Hepatocyte (in vitro differentiated cells): Measurements from ENCODE around the gene TMEM255B.

Experiments
- EZH2 ChIP-seq: fragments of 200-600 bp; sonication (generic); IDR thresholded peaks from 2 replicates; pipeline ENCODE4 v1.6.1; 2016; ENCODE audit warnings: antibody characterized with exemption, mild to moderate bottlenecking, borderline replicate concordance
- TF ChIP-seq, protein P1 (sequence below): fragments of 200-600 bp; sonication (generic); IDR thresholded peaks from 2 replicates; pipeline ENCODE4 v1.5.1; 2016; ENCODE audit warnings: antibody characterized with exemption, mild to moderate bottlenecking; ENCODE audit not compliant: poor library complexity

DNA sequence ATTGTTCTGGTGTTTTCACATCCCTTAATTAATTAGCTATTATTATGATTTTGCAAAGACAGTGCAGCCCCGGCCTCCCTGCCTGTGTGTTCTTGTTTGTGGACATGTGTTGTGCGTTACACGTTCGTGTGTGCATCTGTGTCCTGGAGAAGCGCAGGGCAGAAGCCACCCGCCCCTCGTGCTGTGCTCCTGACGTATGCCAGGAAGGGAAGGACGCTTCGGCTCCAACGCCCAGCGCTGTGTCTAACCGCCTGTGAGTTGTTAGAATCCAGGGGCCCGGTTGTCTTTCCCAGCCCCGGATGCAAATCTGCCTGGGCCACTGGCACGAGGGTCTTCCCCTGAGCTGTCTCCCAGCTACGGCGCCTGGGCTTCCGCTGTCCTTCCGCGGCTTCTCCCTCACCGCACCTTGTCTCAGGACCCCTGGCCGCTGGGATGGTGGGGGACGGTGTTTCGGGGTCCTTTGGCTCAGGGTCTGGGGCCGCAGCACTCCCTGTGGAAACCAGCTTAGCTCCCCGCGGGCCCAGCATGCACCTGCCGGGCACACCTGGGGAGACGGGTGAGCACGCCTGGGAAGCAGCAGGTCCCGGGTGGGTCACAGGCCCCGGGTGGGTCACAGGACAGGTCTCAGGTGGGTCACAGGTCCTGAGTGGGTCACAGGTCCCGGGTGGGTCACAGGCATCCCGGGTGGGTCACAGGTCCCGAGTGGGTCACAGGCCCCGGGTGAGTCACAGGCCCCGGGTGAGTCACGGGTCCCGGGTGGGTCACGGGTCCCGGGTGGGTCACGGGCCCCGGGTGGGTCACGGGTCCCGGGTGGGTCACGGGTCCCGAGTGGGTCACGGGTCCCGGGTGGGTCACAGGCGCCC is 53.4 kb downstream of the TMEM255B start:
- TF ChIP-seq, protein P1, sequence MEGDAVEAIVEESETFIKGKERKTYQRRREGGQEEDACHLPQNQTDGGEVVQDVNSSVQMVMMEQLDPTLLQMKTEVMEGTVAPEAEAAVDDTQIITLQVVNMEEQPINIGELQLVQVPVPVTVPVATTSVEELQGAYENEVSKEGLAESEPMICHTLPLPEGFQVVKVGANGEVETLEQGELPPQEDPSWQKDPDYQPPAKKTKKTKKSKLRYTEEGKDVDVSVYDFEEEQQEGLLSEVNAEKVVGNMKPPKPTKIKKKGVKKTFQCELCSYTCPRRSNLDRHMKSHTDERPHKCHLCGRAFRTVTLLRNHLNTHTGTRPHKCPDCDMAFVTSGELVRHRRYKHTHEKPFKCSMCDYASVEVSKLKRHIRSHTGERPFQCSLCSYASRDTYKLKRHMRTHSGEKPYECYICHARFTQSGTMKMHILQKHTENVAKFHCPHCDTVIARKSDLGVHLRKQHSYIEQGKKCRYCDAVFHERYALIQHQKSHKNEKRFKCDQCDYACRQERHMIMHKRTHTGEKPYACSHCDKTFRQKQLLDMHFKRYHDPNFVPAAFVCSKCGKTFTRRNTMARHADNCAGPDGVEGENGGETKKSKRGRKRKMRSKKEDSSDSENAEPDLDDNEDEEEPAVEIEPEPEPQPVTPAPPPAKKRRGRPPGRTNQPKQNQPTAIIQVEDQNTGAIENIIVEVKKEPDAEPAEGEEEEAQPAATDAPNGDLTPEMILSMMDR: no peak
- TF ChIP-seq EZH2: no peak
